Endothelial cell of umbilical vein (primary cell): ENCODE measurements around the gene DIPK1C. TPM values are rescaled to one million over a fixed set of nuclear protein-coding genes. Genes with fewer than 3 reads are reported as not detected.

Experiments
- BruUV-seq: library from RNA; stranded (reverse); fragments of 400-500 nt; replicated peaks from 2 replicates; lab custom pipeline; 2021; lab: Mats Ljungman, UMichigan
- CTCF ChIA-PET: fragments of 300-600, 350-600 bp; sonication (Branson Sonifier 250); formaldehyde crosslinking; loops from one replicate; lab custom pipeline; 2021; ENCODE audit warnings: antibody characterized with exemption, inconsistent platforms; lab: Charles Lee
- POLR2A ChIA-PET: fragments of 300-600, 350-600 bp; sonication (Branson Sonifier 250); formaldehyde crosslinking; loops from one replicate; lab custom pipeline; 2021; ENCODE audit warnings: antibody characterized with exemption, inconsistent platforms; lab: Charles Lee
- DNase-seq: peaks from one replicate; pipeline ENCODE4 v3.0.0-alpha.2; 2011; ENCODE audit warnings: low read depth, low spot score
- FAIRE-seq: peaks from 2 replicates; lab custom pipeline; 2011; peaks lifted over from hg19 to GRCh38; lab: Jason Lieb, UNC
- H2AFZ ChIP-seq: 2 replicates; pipeline ENCODE4 v1.6.0; 2012; ENCODE audit warnings: low read depth, low read length, control low read depth, inconsistent platforms
- H3K27ac ChIP-seq: 2 replicates; pipeline ENCODE4 v1.5.1; 2011; ENCODE audit warnings: low read depth, mild to moderate bottlenecking, control low read depth, low read length, moderate library complexity; ENCODE audit not compliant: insufficient read depth
- H3K27me3 ChIP-seq, 2 experiments: 2 replicates each; pipeline versions ENCODE4 v1.6.0 to v1.6.1; 2011; ENCODE audit warnings: low read length in 2 of 2, mixed read lengths in 1 of 2; ENCODE audit not compliant: control insufficient read depth in 2 of 2, insufficient read depth in 2 of 2
- H3K36me3 ChIP-seq, 2 experiments: 2 replicates in 1 of 2; 3 replicates in 1 of 2; pipeline ENCODE4 v1.5.1; 2011; ENCODE audit warnings: low read length in 2 of 2, mild to moderate bottlenecking in 1 of 2, moderate library complexity in 1 of 2; ENCODE audit not compliant: control insufficient read depth in 2 of 2, insufficient read depth in 2 of 2; ENCODE audit errors: extremely low read depth in 1 of 2
- H3K4me1 ChIP-seq: 3 replicates; pipeline ENCODE4 v1.5.1; 2011; ENCODE audit warnings: mild to moderate bottlenecking, low read length; ENCODE audit not compliant: control insufficient read depth, insufficient read depth; ENCODE audit errors: extremely low read depth
- H3K4me2 ChIP-seq: 2 replicates; pipeline ENCODE4 v1.6.1; 2011; ENCODE audit warnings: low read length, control low read depth, mixed read lengths; ENCODE audit not compliant: insufficient read depth
- H3K4me3 ChIP-seq, 3 experiments: fragments of 200-600 bp in 1 of 3; sonication (generic), shearing (Covaris generic) in 1 of 3; replicated peaks in 1 of 3; 2 replicates each; pipeline ENCODE4 v1.5.1; 2011 to 2016; ENCODE audit warnings: control low read depth in 3 of 3, low read length in 3 of 3, mild to moderate bottlenecking in 2 of 3, inconsistent platforms in 1 of 3, low read depth in 1 of 3, moderate library complexity in 1 of 3; ENCODE audit not compliant: insufficient read depth in 1 of 3
- H3K79me2 ChIP-seq: 2 replicates; pipeline ENCODE4 v1.6.0; 2012; ENCODE audit warnings: low read length, inconsistent platforms; ENCODE audit not compliant: control insufficient read depth, insufficient read depth
- H3K9ac ChIP-seq: replicated peaks from 2 replicates; pipeline ENCODE3; 2011; ENCODE audit warnings: low read length, control low read depth; ENCODE audit not compliant: insufficient read depth; ENCODE audit errors: extremely low read depth
- H3K9me1 ChIP-seq: replicated peaks from 3 replicates; pipeline ENCODE4 v1.6.0; 2011; ENCODE audit warnings: mild to moderate bottlenecking, low read length; ENCODE audit not compliant: control insufficient read depth, insufficient read depth; ENCODE audit errors: extremely low read depth
- H3K9me3 ChIP-seq: replicated peaks from 2 replicates; pipeline ENCODE4 v1.5.1; 2012; ENCODE audit warnings: low read length, inconsistent platforms; ENCODE audit not compliant: control insufficient read depth, insufficient read depth
- H4K20me1 ChIP-seq: replicated peaks from 2 replicates; pipeline ENCODE3; 2011; ENCODE audit warnings: mild to moderate bottlenecking, low read length; ENCODE audit not compliant: control insufficient read depth, insufficient read depth; ENCODE audit errors: extremely low read depth
- FOS ChIP-seq: IDR thresholded peaks from 2 replicates; pipeline ENCODE4 v1.6.1; 2011; ENCODE audit warnings: mild to moderate bottlenecking, low read length, moderate library complexity, borderline replicate concordance; ENCODE audit not compliant: insufficient read depth
- GATA2 ChIP-seq: IDR thresholded peaks from 2 replicates; pipeline ENCODE4 v1.7.0; 2011; ENCODE audit warnings: low read depth, mild to moderate bottlenecking, moderate library complexity, mixed read lengths, low read length; ENCODE audit not compliant: insufficient read length, insufficient read depth
- JUN ChIP-seq: IDR thresholded peaks from 2 replicates; pipeline ENCODE4 v1.6.1; 2011; ENCODE audit warnings: borderline replicate concordance, low read depth; ENCODE audit not compliant: insufficient read length, insufficient read depth
- MYC ChIP-seq: IDR thresholded peaks from one replicate; pipeline ENCODE4 v1.6.1; 2011; ENCODE audit warnings: mild to moderate bottlenecking, low read depth, low read length
- POLR2A ChIP-seq: IDR thresholded peaks from 2 replicates; pipeline ENCODE4 v1.6.1; 2012; ENCODE audit warnings: low read depth, mild to moderate bottlenecking, control low read depth, low read length
- POLR2AphosphoS5 ChIP-seq: IDR thresholded peaks from 2 replicates; pipeline ENCODE4 v1.6.1; 2012; ENCODE audit warnings: low read depth, mild to moderate bottlenecking, control low read depth, low read length, moderate library complexity; ENCODE audit not compliant: insufficient read depth
- dilution Hi-C: fragments of 300-500 bp; cut with MboI; formaldehyde crosslinking; loops from one replicate; pipeline ENCODE4 v1.15.0; 2019; ENCODE audit warnings: low sequenced_read_pairs; ENCODE audit not compliant: extremely low pct_ligation_motif_present
- intact Hi-C: fragments of 100-400 bp; cut with micrococcal nuclease; formaldehyde crosslinking; loops from one replicate; pipeline ENCODE4 v1.10.0; 2022
- polyA plus RNA-seq, 4 experiments: library from polyadenylated mRNA; depleted of rRNA in 3 of 4; stranded (reverse) in 3 of 4; unstranded in 1 of 4; fragments of >200 nt; gene quantifications; 2 replicates each; pipeline versions ENCODE4 v1.2.1 to v1.2.3, GENCODE V29; 2011 to 2012; ENCODE audit warnings: missing spikeins in 1 of 4
- total RNA-seq: library from RNA; stranded (reverse); gene quantifications from 2 replicates; pipeline ENCODE4 v1.2.3, GENCODE V29; 2021
- TF ChIP-seq, protein P1 (sequence below): IDR thresholded peaks from 2 replicates; pipeline ENCODE4 v1.6.1; 2011; ENCODE audit not compliant: insufficient read depth, insufficient read length

DIPK1C gene
- total and polyA plus RNA-seq, 2 donors (not counting 3 experiments of a cell fraction or from before 2014, with no cell fraction given) = not detected

GRCh38 chr18:74396171-74397169 lies 60.6 kb downstream of the DIPK1C start:
- H3K27me3 ChIP-seq = no peaks in the 10 kb centered on the region
- intact Hi-C loops = no loop called here
- ChIA-PET CTCF (interaction anchor here (0.6 kb wide), 1 partner anchor 12 kb away, joined by 3 read pairs; no protein-coding TSS in a partner anchor), POLR2A (no interaction called here)
- no peak for FAIRE-seq
- no peak overlapping the region for H2AFZ ChIP-seq
- no peak for TF ChIP-seq FOS
- no peak for TF ChIP-seq JUN
- no peak for TF ChIP-seq POLR2AphosphoS5
- TF ChIP-seq, protein P1, sequence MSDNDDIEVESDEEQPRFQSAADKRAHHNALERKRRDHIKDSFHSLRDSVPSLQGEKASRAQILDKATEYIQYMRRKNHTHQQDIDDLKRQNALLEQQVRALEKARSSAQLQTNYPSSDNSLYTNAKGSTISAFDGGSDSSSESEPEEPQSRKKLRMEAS = no peak
- TF ChIP-seq GATA2 = no peak
- no peak for TF ChIP-seq POLR2A
- no peak for TF ChIP-seq MYC
- no peak for DNase-seq
- H3K4me3 ChIP-seq = no peak overlapping the region
- H3K9me3 ChIP-seq = no peaks in the 10 kb centered on the region
- H3K4me1 ChIP-seq = no peaks in the 10 kb centered on the region
- H3K4me2 ChIP-seq = no peak overlapping the region
- H3K79me2 ChIP-seq = no peaks in the 10 kb centered on the region
- dilution Hi-C loops = no loop called here
- H3K9ac ChIP-seq = no peak overlapping the region
- no peaks in the 10 kb centered on the region for H4K20me1 ChIP-seq
- H3K27ac ChIP-seq = no peak overlapping the region
- no TSS peak for BruUV-seq
- H3K36me3 ChIP-seq = no peaks in the 10 kb centered on the region
- no peaks in the 10 kb centered on the region for H3K9me1 ChIP-seq
